ENCODE measurements around the gene ACSS3. TPM values are rescaled to one million over a fixed set of nuclear protein-coding genes. Genes with fewer than 3 reads are reported as not detected.

Gene ACSS3
- total and polyA plus RNA-seq, 9 of the 15 experiments (the other 6 are each of a cell fraction or from before 2014, with no cell fraction given) = 0.40 TPM; not detected in 8

- no peak for FAIRE-seq
Observed at GRCh38 chr12:81084811-81085350, 7.0 kb downstream of the ACSS3 start.

More at GRCh38 chr12:81084811-81085350, 7.0 kb downstream of the ACSS3 start:
- WGBS (ENCODE audit: insufficient coverage, low coverage, missing lambda C conversion rate) = 0% methylated on average over 1 of the region's 1 CpG
- Histone ChIP-seq H3K4me2 (ENCODE audit: insufficient read depth, low read length) (no peak overlapping the region), H2AFZ (ENCODE audit: low read depth, low read length) (no peak overlapping the region), H3K4me3 (no peak overlapping the region), H4K20me1 (replicated peaks; ENCODE audit: control insufficient read depth, insufficient read depth, low read length) (no peaks in the 10 kb centered on the region), H3K9me1 (ENCODE audit: control insufficient read depth, insufficient read depth, low read length) (no peaks in the 10 kb centered on the region), H3K9ac (ENCODE audit: insufficient read depth in 1 of 2, low read depth in 2 of 2, low read length in 2 of 2) (no peak overlapping the region), H3K9me3 (replicated peaks; ENCODE audit: control insufficient read depth, insufficient read depth, low read depth, low read length) (no peaks in the 10 kb centered on the region), H3K27ac (ENCODE audit: extremely low read depth, low read depth, low read length) (no peak overlapping the region), H3K27me3 (ENCODE audit: control insufficient read depth in 2 of 2, insufficient read depth in 2 of 2, low read length in 2 of 2) (no peaks in the 10 kb centered on the region), H3K4me1 (replicated peaks in 1 of 2; ENCODE audit: control insufficient read depth in 2 of 2, insufficient read depth in 2 of 2, low read length in 2 of 2) (no peaks in the 10 kb centered on the region), H3K79me2 (ENCODE audit: control insufficient read depth, insufficient read depth, low read length) (no peaks in the 10 kb centered on the region), H3K36me3 (ENCODE audit: control insufficient read depth, insufficient read depth, low read length) (no peaks in the 10 kb centered on the region)
- in situ Hi-C loops (cut with MboI) (no loop called here), intact Hi-C loops (cut with micrococcal nuclease) (no loop called here)
- ChIA-PET CTCF (ENCODE audit: low intra/inter-chr PET ratio) (no interaction called here), POLR2A (no interaction called here)
- ATAC-seq = no peak
- no TSS peak for BruUV-seq (replicated peaks)
- DNase-seq (ENCODE audit: extremely low read depth in 1 of 4, low spot score in 3 of 4) = no peak
- TF ChIP-seq SUPT5H (IDR thresholded peaks at IDR 0.05) (no peak), ZNF592 (IDR thresholded peaks at IDR 0.05) (no peak), HMG20A (CRISPR knock-in tag; conservative IDR thresholded peaks at IDR 0.05) (no peak), SMAD3 (CRISPR knock-in tag; conservative IDR thresholded peaks at IDR 0.05) (no peak), E4F1 (CRISPR knock-in tag; IDR thresholded peaks at IDR 0.05; ENCODE audit: borderline replicate concordance) (no peak), SIN3A (IDR thresholded peaks at IDR 0.05; ENCODE audit: borderline replicate concordance in 2 of 2, control insufficient read depth in 1 of 2, low read depth in 2 of 2, low read length in 2 of 2) (no peak)

Data from K562 (cell line).